ENCODE data around the gene TMEM134. TPM values are rescaled to one million over a fixed set of nuclear protein-coding genes. Genes with fewer than 3 reads are reported as not detected.
"Not testable (repeated sequence)": the region's sequence is repeated elsewhere in the genome, so short reads cannot be mapped to it uniquely, and the experiment has no call there.

Gene TMEM134
- polyA plus RNA-seq, 4 donors, result 70.3 to 119 (median 71.2) TPM

DNA sequence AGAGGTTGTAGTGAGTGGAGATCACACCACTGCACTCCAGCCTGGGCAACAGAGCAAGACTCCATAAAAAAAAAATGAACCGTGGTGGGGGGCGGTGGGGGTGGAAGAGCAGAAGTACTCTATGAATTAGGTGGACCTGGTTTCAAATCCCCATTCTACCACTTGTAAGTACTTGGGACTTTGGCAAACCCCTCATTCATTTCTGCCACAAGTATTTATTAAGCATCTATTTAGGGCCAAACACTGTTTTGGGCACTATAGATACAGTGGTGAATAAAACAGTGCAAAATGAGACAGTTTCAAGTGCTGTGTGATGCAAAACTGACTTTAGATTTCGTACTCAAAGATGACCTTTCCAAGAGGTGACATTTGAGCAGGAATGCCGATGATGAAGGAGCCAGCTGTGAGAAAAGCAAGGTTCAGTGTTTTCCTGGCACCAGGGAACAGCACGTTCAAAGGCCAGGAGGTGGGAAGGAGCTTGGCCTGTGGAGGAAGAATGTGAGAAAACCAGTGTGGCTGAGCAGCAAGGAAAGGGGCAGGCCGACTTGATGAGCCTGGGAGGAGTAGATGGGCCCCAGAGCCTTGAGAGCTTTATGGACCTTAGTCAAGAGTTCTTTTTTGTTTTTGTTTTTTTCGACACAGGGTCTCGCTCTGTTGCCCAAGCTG, 1.4 kb upstream of the TMEM134 start:
- Histone ChIP-seq H3K27me3 (ENCODE audit: control insufficient read depth in 3 of 3, insufficient read depth in 3 of 3, low read length in 3 of 3) (no peaks in the 10 kb centered on the region), H3K4me3 (ENCODE audit: low read depth in 1 of 3, low read length in 3 of 3) (no peak overlapping the region), H3K27ac (ENCODE audit: low read depth in 1 of 3, low read length in 2 of 3) (no peak overlapping the region), H3K4me1 (ENCODE audit: control insufficient read depth in 3 of 3, insufficient read depth in 2 of 3, low read depth in 1 of 3, low read length in 2 of 3) (peaks cover 0 to 27% (median 4%) of the 10 kb centered on the region in 3 donors), H3K36me3 (ENCODE audit: control insufficient read depth in 3 of 3, insufficient read depth in 2 of 3, low read depth in 1 of 3, low read length in 3 of 3) (peaks cover 0 to 15% (median 0%) of the 10 kb centered on the region in 3 donors), H3K9me3 (ENCODE audit: control insufficient read depth in 2 of 2, insufficient read depth in 1 of 2, low read depth in 1 of 2, low read length in 1 of 2) (no peaks in the 10 kb centered on the region)
- DNase-seq (peak in 1 of 2 donors; percentile 24), FAIRE-seq (no peak)
- whole genome bisulfite sequencing, 3 donors, result 63 to 75% (median 66%) methylated on average over 8 of the region's 8 CpGs

DNA sequence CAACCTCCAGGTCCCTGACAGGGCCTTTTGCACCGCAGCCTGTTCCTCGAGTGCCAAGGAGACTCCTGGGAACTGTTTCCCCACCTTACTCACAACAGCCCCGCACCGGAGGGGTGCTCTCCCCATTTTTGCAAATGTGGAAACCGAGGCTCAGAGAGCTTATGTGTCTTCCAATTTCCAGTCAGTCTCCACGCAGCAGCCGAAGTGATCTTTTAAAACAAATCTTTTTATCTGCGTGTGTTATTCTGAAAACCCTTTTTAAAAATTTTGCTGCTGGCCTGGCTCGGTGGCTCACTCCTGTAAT, 409 bp upstream of the TMEM134 start:
- Histone ChIP-seq H3K4me1 (ENCODE audit: control insufficient read depth in 3 of 3, insufficient read depth in 2 of 3, low read depth in 1 of 3, low read length in 2 of 3) (peaks cover 0 to 32% (median 7%) of the 10 kb centered on the region in 3 donors), H3K27me3 (ENCODE audit: control insufficient read depth in 3 of 3, insufficient read depth in 3 of 3, low read length in 3 of 3) (no peaks in the 10 kb centered on the region), H3K36me3 (ENCODE audit: control insufficient read depth in 3 of 3, insufficient read depth in 2 of 3, low read depth in 1 of 3, low read length in 3 of 3) (peaks cover 0 to 21% (median 0%) of the 10 kb centered on the region in 3 donors), H3K4me3 (ENCODE audit: low read depth in 1 of 3, low read length in 3 of 3) (peak overlapping the region; percentile 43 to 84 (median 81)), H3K9me3 (ENCODE audit: control insufficient read depth in 2 of 2, insufficient read depth in 1 of 2, low read depth in 1 of 2, low read length in 1 of 2) (no peaks in the 10 kb centered on the region), H3K27ac (ENCODE audit: low read depth in 1 of 3, low read length in 2 of 3) (peak overlapping the region; percentile 75 to 96 (median 80))
- FAIRE-seq (no peak), DNase-seq (no peak)
- WGBS, 3 donors, result 6 to 13% (median 10%) methylated on average over 9 of the region's 9 CpGs

DNA sequence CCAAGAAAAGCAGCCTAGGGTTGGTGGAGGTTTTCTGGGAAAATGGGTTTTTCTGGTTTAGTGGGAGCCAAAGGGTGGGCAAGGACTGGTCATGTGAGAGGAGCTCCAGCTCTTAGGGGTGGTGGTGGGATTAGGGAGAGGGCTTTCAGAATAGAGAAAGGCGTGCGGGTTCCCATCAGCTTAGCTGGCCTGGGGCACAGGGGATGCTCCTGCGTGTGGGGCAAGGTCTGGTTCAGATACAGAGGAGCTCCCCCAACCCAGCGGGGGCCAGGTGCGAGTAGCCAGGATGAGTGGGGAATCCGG, 644 bp downstream of the TMEM134 start:
- H3K4me1 ChIP-seq (ENCODE audit: control insufficient read depth in 3 of 3, insufficient read depth in 2 of 3, low read depth in 1 of 3, low read length in 2 of 3), result peaks cover 2 to 40% (median 7%) of the 10 kb centered on the region in 3 donors
- H3K27me3 ChIP-seq (ENCODE audit: control insufficient read depth in 3 of 3, insufficient read depth in 3 of 3, low read length in 3 of 3), result no peaks in the 10 kb centered on the region
- DNase-seq, result no peak
- H3K4me3 ChIP-seq (ENCODE audit: low read depth in 1 of 3, low read length in 3 of 3), result peak overlapping the region; percentile 81 to 84 (median 84)
- H3K36me3 ChIP-seq (ENCODE audit: control insufficient read depth in 3 of 3, insufficient read depth in 2 of 3, low read depth in 1 of 3, low read length in 3 of 3), result peaks cover 0 to 29% (median 0%) of the 10 kb centered on the region in 3 donors
- H3K9me3 ChIP-seq (ENCODE audit: control insufficient read depth in 2 of 2, insufficient read depth in 1 of 2, low read depth in 1 of 2, low read length in 1 of 2), result no peaks in the 10 kb centered on the region
- WGBS, 3 donors, result 0 to 4% (median 0%) methylated on average over 6 of the region's 6 CpGs
- peak overlapping the region; percentile 52 to 95 (median 86) for H3K27ac ChIP-seq (ENCODE audit: low read depth in 1 of 3, low read length in 2 of 3)
- FAIRE-seq, result no peak

DNA sequence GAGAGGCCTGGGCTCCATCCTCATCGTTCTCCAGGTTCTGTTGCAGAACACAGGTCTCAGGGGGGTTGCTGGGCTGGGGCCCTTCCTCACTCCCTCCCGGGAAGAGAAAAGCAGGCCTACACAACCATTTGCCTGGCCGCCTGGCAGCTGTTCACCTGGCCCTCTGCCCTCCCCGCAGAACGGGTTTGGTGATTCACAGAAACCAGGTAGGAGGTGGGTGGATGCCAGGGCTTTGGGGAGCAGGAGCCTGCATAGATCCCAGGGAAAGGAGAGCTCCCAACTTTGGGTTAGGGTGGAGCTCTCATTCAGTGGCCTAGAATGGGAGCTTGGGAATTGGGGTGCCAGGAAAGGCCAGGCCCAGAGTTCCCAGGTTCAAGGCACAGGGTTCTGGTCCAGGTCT, 995 bp downstream of the TMEM134 start:
- H3K9me3 ChIP-seq (ENCODE audit: control insufficient read depth in 2 of 2, insufficient read depth in 1 of 2, low read depth in 1 of 2, low read length in 1 of 2), result no peaks in the 10 kb centered on the region
- no peaks in the 10 kb centered on the region for H3K27me3 ChIP-seq (ENCODE audit: control insufficient read depth in 3 of 3, insufficient read depth in 3 of 3, low read length in 3 of 3)
- no peak for FAIRE-seq
- peak; percentile 57 to 64 for DNase-seq
- 12 to 28% (median 13%) methylated on average over 5 of the region's 5 CpGs for WGBS, 3 donors
- H3K27ac ChIP-seq (ENCODE audit: low read depth in 1 of 3, low read length in 2 of 3), result peak overlapping the region in 2 of 3 donors; percentile 86 to 95
- H3K4me1 ChIP-seq (ENCODE audit: control insufficient read depth in 3 of 3, insufficient read depth in 2 of 3, low read depth in 1 of 3, low read length in 2 of 3), result peaks cover 2 to 40% (median 7%) of the 10 kb centered on the region in 3 donors
- peak overlapping the region; percentile 81 to 84 (median 84) for H3K4me3 ChIP-seq (ENCODE audit: low read depth in 1 of 3, low read length in 3 of 3)
- H3K36me3 ChIP-seq (ENCODE audit: control insufficient read depth in 3 of 3, insufficient read depth in 2 of 3, low read depth in 1 of 3, low read length in 3 of 3), result peaks cover 0 to 31% (median 0%) of the 10 kb centered on the region in 3 donors

DNA sequence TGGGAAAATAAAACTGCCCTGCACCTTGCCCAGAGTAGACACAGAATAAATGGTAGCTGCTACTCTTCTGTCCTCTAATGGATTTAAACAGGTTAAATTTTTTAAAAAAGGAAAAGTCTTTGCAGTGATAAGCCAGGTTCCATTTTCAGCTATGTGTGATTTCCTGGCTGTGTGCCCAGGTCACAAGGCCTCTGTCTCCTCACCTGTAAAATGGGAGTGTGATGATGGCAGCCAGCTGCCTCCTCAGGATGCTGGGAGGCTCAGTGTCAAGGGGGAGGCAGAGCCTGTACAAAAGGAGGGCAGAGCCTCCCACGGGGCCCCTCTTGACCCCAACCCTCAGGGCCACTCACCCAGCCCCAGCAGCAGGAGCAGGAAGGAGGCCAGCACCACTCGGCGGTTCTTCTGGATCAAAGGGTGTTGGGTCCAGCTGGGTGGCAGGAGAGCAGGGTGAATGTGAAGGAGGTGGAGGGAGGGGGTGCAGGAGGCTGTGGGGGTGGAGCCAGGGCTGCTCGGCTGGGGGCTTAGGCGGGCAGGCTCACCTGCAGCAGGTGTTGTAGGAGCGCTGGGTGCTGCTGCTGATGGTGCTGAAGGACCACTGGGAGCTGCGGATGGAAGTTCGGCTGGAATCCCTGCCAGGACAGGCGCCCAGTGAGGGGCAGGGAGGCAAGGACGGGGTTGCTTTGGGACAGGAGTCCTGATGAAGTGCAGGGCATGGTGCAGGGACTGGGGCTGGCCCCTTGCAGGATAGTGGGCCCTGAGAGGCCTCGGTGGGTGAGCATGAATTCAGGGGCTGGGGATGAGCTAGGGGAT, 1.9 kb downstream of the TMEM134 start:
- H3K9me3 ChIP-seq (ENCODE audit: control insufficient read depth in 2 of 2, insufficient read depth in 1 of 2, low read depth in 1 of 2, low read length in 1 of 2), result no peaks in the 10 kb centered on the region
- peak overlapping the region in 1 of 3 donors; percentile 86 for H3K27ac ChIP-seq (ENCODE audit: low read depth in 1 of 3, low read length in 2 of 3)
- H3K36me3 ChIP-seq (ENCODE audit: control insufficient read depth in 3 of 3, insufficient read depth in 2 of 3, low read depth in 1 of 3, low read length in 3 of 3), result peaks cover 0 to 33% (median 0%) of the 10 kb centered on the region in 3 donors
- H3K4me1 ChIP-seq (ENCODE audit: control insufficient read depth in 3 of 3, insufficient read depth in 2 of 3, low read depth in 1 of 3, low read length in 2 of 3), result peaks cover 2 to 40% (median 7%) of the 10 kb centered on the region in 3 donors
- WGBS, 3 donors, result 44 to 72% (median 52%) methylated on average over 10 to 11 of the region's 11 CpGs
- H3K4me3 ChIP-seq (ENCODE audit: low read depth in 1 of 3, low read length in 3 of 3), result no peak overlapping the region
- no peak for FAIRE-seq
- H3K27me3 ChIP-seq (ENCODE audit: control insufficient read depth in 3 of 3, insufficient read depth in 3 of 3, low read length in 3 of 3), result no peaks in the 10 kb centered on the region
- no peak for DNase-seq

DNA sequence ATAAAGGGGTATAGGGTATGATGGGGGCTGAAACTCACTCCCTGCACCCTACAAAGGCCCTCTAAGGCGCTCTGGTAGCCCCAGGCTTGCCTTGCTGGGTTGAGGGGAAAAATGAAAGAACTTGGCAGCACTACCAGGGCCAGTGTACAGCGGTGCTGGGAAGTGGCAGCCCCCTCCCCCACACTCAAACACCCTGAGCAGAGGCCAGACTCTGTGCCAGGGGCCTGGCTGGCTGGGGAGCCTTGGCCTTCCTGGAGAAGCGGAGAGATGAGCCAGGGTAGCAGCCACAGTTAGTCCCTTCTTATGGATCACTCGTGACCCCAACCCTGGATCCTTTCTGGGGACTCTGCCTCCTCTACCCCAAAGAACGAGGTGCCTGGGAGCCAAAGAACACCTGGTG, 2.7 kb downstream of the TMEM134 start:
- WGBS, 3 donors, result 75 to 88% (median 83%) methylated on average over 5 of the region's 5 CpGs
- no peak for FAIRE-seq
- DNase-seq, result no peak
- peaks cover 0 to 33% (median 0%) of the 10 kb centered on the region in 3 donors for H3K36me3 ChIP-seq (ENCODE audit: control insufficient read depth in 3 of 3, insufficient read depth in 2 of 3, low read depth in 1 of 3, low read length in 3 of 3)
- H3K27ac ChIP-seq (ENCODE audit: low read depth in 1 of 3, low read length in 2 of 3), result no peak overlapping the region
- H3K9me3 ChIP-seq (ENCODE audit: control insufficient read depth in 2 of 2, insufficient read depth in 1 of 2, low read depth in 1 of 2, low read length in 1 of 2), result no peaks in the 10 kb centered on the region
- no peak overlapping the region for H3K4me3 ChIP-seq (ENCODE audit: low read depth in 1 of 3, low read length in 3 of 3)
- H3K27me3 ChIP-seq (ENCODE audit: control insufficient read depth in 3 of 3, insufficient read depth in 3 of 3, low read length in 3 of 3), result no peaks in the 10 kb centered on the region
- peaks cover 2 to 40% (median 7%) of the 10 kb centered on the region in 3 donors for H3K4me1 ChIP-seq (ENCODE audit: control insufficient read depth in 3 of 3, insufficient read depth in 2 of 3, low read depth in 1 of 3, low read length in 2 of 3)

DNA sequence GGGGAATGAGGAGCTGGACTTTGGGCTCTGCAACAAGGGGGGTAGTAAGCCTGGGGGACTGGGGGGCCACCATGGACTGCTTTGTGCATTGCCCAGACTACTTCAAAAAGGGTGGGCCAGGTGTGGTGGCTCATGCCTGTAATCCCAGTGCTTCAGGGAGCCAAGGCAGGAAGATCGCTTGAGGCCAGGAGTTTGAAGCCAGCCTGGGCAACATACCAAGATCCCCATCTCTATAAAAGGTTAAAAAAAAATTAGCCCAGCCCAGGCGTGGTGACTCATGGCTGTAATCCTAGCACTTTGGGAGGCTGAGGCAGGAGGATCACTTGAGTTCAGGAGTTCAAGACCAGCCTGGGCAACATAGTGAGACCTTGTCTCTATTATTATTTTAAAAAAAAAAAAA, 3.5 kb downstream of the TMEM134 start:
- not testable (repeated sequence) for H3K27me3 ChIP-seq (ENCODE audit: control insufficient read depth in 3 of 3, insufficient read depth in 3 of 3, low read length in 3 of 3); H3K9me3 ChIP-seq (ENCODE audit: control insufficient read depth in 2 of 2, insufficient read depth in 1 of 2, low read depth in 1 of 2, low read length in 1 of 2); FAIRE-seq
- H3K36me3 ChIP-seq (ENCODE audit: control insufficient read depth in 3 of 3, insufficient read depth in 2 of 3, low read depth in 1 of 3, low read length in 3 of 3), result peaks cover 0 to 33% (median 0%) of the 10 kb centered on the region in 3 donors
- H3K4me1 ChIP-seq (ENCODE audit: control insufficient read depth in 3 of 3, insufficient read depth in 2 of 3, low read depth in 1 of 3, low read length in 2 of 3), result peaks cover 2 to 40% (median 7%) of the 10 kb centered on the region in 3 donors
- DNase-seq, result peak in 1 of 2 donors; percentile 28
- 55 to 70% (median 65%) methylated on average over 2 of the region's 2 CpGs for WGBS, 3 donors
- H3K4me3 ChIP-seq (ENCODE audit: low read depth in 1 of 3, low read length in 3 of 3), result peak overlapping the region in 2 of 3 donors; percentile 84 to 95
- H3K27ac ChIP-seq (ENCODE audit: low read depth in 1 of 3, low read length in 2 of 3), result peak overlapping the region; percentile 83 to 95 (median 88)

DNA sequence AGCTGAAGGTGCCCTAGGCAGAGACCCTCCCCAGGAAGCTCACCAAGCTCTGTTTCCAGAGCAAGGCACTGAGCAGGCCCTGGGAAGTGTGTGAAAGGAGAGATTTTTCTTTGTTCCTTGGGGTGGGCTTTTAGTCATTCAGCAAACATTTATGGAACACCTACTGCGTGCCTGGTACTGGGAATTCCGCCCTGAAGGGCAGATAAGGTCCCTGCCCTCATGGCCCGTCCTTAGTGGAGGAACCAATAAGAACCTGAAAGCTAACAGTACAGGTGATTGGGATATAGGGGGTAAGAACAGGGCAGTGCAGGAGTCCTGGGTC, 3.9 kb downstream of the TMEM134 start:
- FAIRE-seq, result no peak
- Histone ChIP-seq H3K36me3 (ENCODE audit: control insufficient read depth in 3 of 3, insufficient read depth in 2 of 3, low read depth in 1 of 3, low read length in 3 of 3) (peaks cover 0 to 33% (median 0%) of the 10 kb centered on the region in 3 donors), H3K4me3 (ENCODE audit: low read depth in 1 of 3, low read length in 3 of 3) (peak overlapping the region; percentile 55 to 95 (median 84)), H3K27me3 (ENCODE audit: control insufficient read depth in 3 of 3, insufficient read depth in 3 of 3, low read length in 3 of 3) (no peaks in the 10 kb centered on the region), H3K27ac (ENCODE audit: low read depth in 1 of 3, low read length in 2 of 3) (peak overlapping the region; percentile 83 to 95 (median 88)), H3K9me3 (ENCODE audit: control insufficient read depth in 2 of 2, insufficient read depth in 1 of 2, low read depth in 1 of 2, low read length in 1 of 2) (no peaks in the 10 kb centered on the region), H3K4me1 (ENCODE audit: control insufficient read depth in 3 of 3, insufficient read depth in 2 of 3, low read depth in 1 of 3, low read length in 2 of 3) (peaks cover 2 to 40% (median 7%) of the 10 kb centered on the region in 3 donors)
- DNase-seq, result peak; percentile 42 to 44
- WGBS, 3 donors, result 23 to 45% (median 37%) methylated on average over 3 of the region's 3 CpGs
